ENCODE results near the gene MLEC. TPM values are rescaled to one million over a fixed set of nuclear protein-coding genes. Genes with fewer than 3 reads are reported as not detected.
"Not testable (repeated sequence)": the region's sequence is repeated elsewhere in the genome, so short reads cannot be mapped to it uniquely, and the experiment has no call there.

MLEC gene
- total RNA-seq, 1 donor from 2014 or later = 137 TPM

DNA sequence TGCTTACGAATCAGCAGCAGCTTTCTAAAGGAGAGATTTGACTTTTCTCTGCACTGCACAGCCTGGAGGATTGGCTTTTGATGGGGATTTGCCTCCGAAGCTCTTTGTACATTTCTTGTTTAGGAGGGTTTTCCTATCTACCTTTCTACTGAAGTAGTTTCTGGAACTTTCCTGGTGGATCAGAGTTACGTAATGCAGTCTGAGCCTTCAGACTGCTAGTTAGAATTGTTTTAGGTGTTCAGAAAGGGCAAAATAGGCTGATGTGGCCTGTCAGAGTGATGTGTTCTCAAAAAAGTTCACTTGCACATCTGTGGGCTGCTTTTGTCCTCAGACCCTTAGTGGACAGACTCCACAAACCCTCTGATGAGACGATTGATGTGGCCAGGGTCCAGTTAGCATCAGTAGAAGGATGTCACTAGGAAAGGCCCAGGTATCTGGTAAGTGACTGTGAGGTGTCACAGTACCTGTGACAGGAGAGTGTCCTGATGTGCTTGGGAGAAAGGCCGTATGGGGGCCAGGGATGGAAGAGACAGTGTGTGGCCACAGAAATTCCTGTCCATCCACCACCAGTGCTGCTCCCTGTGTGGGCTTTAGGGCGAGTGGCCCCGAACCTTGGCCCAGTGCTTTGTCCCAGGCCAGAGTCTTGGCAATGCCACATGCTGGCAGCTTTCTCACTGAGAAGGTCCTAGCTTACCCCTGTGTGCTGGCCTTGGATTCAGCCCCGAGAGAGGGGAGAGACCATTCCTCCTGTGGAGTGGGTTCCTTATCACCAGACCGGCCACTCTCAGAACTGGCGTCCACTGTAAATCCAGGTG lies 34.2 kb downstream of the MLEC start:
- DNase-seq (ENCODE audit: low read depth) = no peak

DNA sequence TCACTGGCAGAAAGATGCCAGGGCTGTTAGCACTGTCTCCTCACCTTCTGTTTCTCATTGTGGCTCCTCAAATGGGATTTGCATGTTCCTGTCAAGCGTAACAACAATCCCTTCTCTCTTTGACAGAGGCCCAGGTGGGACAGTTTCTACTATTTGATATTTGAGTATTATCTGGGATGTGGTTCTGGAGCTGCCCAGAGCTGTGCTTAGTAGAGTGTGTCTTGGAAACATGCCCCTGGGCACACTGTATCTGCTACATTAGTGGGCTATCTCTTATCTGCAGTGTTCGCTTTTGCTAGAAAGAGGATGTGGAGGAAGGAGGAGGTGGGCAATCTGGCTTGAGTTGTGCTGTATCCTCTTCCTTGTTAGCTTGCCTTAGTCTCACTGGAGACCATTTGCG lies 34.9 kb downstream of the MLEC start:
- DNase-seq (ENCODE audit: low read depth) = no peak

DNA sequence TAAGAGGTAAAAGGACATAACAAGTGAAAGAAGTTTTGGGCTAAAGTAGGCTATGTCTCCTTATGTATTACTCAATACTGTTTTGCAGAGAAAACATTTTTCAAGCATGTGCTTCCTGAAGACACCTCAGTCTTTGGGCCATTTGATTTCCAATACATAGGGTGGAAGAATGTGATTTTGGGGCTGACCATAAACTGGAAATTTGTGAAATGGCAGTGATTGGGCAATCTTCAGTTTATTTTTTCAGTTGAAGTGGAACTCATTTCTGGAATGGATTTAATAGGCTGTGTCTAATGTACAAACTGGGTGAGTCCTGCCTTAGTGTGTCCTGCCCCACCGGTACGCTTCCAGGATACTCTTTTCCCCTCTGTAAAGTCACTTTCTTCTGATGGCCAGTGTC lies 35.8 kb downstream of the MLEC start:
- no peak for DNase-seq (ENCODE audit: low read depth)

DNA sequence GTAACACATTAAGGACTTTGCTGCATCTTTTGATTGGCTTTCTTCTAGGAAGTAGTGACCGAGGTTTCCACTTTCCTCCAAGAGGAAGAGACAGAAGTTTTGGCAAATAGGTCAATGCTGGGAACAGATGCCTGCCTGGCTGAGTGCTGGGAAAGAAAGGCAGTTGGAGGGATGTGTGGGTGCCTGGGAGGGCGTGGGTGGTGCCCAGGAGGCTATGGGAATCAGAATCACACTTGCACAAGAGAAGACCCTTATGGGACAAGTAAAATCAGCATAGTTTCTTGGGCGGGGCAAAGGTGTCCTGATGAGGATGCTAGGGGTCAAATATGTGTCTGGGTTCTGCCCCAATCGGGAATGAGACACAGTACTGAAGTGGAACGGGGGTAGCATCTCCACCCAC lies 37.8 kb downstream of the MLEC start:
- DNase-seq (ENCODE audit: low read depth) = no peak

DNA sequence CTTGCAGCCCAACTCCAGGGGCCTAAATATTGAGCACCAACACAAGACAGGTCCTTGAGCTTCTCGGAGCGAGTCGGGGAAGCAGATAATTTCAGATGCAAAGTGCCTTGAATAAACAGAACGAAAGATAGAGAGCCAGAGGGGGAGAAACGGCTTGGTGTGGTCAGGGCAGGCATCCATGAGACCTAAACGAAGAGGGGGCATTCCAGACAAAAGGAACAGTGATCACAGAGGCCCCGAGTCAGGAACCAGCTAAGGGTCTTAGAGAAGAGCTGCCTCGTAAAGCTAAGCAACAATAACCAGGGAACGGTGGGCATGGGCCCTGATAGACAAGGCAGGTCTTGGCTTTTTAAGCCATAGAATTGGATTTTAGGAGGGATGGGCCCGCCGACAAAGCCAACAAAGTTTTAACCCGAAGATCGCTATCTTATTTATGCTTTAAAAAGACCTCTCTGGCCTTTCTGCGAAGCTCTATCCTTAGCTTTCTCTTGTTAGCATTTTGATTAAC lies 38.3 kb downstream of the MLEC start:
- DNase-seq (ENCODE audit: low read depth) = no peak

DNA sequence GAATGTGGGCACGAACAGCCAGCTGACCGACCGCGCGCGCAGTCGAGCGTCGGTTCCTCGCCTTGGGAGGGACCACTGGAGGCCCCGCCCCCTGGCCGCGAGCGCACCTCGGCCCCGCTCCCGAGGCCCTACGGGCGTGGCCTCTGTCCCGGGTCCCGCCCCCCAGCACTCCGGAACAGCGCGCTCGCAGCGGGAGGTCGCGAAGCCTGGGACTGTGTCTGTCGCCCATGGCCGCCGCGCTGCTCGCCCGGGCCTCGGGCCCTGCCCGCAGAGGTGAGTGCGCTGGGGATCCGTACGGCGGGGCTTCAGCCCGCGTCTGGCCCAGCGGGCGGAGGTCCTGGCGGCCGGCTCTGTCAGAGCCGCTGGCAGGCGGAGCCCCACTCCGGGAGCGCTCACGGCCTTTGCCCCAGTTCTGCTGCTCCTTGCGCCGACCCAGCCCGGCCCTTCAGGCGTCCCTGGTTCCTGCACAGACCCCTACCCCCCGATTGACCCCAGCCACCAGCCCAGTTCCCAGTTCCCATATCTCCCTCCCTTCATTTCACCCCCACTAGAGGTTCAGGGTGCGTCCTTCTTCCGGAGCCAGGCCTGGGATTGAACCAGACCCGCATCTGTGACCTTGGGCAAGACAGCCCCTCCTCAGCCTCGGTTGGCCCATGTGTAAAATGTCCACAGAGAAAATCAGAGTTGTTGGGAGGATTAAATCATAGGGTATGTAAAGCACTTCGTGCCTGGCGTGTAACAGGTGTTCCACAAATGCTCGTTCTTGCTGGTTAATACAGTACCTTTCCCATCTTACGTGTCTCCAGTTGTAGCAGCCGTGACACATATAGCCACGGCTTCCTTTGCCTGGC lies 38.9 kb downstream of the MLEC start, which contains the start of gene ACADS:
TSS of gene ACADS (plus strand) at position 168 of the 851 bp plus-strand sequence. CDS start at position 228, 60 bp downstream.
- DNase-seq (ENCODE audit: low read depth) = peak; percentile 58

DNA sequence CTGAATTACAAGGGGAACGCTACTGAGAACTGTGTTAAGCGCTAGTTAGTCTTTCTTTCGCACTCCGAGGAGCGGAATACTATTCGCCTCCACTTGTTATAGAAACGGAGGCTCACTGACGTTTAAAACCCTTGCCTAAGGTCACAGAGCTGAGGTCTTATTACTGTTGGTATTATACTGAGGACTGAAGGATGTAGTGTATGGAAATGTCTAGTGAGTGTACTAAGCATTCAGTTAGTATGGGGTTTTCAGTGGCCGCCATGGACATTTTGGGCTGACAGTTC lies 39.5 kb downstream of the MLEC start:
- no peak for DNase-seq (ENCODE audit: low read depth)

DNA sequence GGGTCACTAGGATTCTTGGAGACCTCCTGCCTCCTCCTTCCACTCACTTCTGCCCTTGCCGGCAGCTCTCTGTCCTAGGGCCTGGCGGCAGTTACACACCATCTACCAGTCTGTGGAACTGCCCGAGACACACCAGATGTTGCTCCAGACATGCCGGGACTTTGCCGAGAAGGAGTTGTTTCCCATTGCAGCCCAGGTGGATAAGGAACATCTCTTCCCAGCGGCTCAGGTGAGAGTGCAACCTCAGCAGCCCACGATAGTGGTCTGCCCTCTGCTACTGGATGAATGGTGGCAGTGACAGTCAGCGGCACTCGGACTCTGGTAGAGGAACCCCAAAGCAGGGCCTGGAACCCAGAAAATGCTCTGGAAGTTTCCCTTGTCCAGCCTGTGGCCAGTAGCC lies 40.0 kb downstream of the MLEC start:
- no peak for DNase-seq (ENCODE audit: low read depth)

DNA sequence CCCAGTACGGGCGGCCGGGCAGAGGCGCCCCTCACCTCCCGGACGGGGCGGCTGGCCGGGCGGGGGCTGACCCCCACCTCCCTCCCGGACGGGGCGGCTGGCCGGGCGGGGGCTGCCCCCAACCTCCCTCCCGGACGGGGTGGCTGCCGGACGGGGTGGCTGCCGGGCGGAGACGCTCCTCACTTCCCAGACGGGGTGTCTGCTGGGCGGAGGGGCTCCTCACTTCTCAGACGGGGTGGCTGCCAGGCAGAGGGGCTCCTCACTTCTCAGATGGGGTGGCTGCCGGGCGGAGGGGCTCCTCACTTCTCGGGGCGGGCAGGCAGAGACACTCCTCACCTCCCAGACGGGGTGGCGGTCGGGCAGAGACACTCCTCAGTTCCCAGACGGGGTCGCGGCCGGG lies 45.2 kb downstream of the MLEC start:
- not testable (repeated sequence) for DNase-seq (ENCODE audit: low read depth)

DNA sequence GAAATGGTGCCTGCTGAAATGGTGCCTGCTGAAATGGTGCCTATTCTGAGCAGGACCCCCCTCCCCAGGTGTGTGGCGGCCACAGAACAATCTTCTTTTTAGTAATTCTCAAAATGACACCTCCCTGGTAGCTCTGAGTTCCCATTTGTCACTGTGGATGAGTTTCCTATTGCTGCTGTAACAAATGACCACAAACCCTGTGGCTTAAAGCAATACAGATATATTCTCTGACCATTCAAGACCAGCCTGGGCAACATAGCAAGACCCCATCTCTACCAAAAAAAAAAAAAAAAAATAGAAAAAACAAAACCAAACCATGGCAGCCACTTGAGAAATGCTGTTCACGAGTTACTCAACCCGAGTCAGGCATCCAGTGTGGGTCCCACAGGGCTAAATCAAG lies 46.6 kb downstream of the MLEC start:
- DNase-seq (ENCODE audit: low read depth) = no peak

DNA sequence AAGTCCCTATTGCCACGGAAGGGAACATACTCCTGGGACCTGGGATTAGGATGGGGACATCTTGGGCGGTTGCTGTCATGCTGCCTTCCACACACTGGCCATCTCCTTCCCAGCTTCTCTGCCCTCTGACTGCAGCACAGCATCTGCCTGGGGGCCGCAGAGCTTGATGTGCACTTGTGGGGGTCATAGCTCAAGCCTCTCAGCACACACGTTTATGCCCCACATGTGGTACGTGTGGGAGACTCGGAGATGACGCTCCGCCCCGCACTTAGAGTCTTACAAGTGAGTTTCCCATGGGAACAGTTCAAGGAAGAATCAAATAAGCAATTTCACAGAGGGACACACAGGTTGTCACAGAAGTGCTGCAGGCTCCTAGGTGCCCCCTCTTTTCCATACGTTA lies 47.3 kb downstream of the MLEC start:
- DNase-seq (ENCODE audit: low read depth) = no peak

DNA sequence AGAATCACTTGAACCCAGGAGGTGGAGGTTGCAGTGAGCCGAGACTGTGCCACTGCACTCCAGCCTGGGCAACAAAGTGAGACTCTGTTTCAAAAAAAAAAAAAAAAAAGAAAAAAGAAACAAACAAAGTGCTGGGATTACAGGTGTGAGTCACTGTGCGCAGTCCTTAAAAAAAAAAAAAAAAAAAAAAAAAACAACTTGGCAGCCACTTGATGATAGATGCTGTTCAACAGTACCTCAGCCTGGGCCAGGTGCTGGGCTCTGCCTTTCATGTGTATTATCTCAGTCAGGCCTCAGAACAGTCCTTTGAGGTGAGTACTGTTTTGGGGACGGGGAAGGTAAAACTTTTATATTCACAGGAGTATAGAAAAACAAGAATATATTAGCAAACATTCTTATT lies 48.2 kb downstream of the MLEC start:
- DNase-seq (ENCODE audit: low read depth) = no peak

DNA sequence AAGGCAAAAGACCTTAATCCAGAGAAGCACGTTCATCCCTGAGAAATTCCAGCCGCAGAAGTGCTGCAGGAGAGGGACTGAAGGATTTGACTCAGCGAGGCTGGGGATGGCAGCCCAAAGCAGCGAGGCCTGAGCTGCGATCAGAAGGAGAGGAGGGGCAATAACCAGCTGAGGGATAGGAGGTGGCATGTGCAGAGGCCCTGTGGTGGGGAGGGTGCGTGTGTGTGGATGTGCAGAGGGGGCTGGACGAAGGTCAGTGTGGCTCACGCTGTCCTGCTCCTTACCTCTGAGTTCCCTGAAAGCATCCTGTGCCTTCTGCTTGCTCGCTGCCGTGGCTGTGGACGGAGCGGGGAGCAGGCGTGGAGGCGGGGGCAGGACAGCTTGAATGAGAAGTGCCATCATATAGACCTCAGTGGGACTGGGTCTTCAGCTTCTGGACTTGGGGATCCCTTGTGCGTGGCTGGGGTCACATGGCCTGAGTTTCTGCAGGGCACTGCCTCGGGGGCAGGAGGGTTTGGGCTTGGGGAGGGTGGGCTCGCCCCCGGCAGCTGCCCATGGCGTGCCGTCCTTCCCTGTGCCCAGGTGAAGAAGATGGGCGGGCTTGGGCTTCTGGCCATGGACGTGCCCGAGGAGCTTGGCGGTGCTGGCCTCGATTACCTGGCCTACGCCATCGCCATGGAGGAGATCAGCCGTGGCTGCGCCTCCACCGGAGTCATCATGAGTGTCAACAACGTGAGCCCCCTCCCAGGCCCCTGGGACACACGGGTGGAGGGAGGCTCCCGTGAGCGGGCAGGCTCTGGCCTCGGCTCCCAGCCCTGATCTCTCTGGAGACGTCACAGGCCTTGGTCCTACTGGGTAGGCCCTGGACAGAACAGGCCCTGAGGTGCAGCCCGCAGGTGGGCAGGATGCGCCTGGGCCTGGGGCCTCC lies 49.7 kb downstream of the MLEC start:
- no peak for DNase-seq (ENCODE audit: low read depth)

DNA sequence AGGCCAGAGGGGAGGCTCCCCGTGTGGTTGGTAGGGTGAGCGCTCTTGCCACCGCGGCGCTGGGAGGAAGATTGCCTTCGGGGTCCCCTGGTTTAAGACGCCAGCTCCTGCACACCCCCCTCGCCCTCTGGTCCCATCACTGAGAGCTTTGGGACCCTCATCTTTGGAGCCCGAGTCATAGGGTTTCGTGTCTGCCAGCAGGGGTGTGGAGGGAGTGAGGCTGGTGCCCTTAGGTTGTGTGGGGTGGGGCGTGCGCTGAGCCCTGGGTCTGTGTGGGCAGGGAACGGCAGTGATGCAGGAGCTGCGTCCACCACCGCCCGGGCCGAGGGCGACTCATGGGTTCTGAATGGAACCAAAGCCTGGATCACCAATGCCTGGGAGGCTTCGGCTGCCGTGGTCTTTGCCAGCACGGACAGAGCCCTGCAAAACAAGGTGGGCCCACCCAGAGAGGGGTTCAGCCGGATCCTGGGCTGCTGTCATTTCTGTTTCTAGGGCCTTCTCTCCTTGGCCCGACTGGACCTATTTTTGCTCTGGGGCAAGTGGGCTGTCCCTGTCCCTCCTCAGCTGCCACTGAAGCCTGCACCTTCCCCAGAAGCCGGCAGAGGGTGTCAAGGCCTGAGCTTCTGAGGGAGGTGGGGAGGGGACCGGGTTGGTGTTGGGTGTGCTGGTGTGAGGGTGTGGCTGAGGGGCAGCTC lies 50.8 kb downstream of the MLEC start:
- DNase-seq (ENCODE audit: low read depth) = no peak

DNA sequence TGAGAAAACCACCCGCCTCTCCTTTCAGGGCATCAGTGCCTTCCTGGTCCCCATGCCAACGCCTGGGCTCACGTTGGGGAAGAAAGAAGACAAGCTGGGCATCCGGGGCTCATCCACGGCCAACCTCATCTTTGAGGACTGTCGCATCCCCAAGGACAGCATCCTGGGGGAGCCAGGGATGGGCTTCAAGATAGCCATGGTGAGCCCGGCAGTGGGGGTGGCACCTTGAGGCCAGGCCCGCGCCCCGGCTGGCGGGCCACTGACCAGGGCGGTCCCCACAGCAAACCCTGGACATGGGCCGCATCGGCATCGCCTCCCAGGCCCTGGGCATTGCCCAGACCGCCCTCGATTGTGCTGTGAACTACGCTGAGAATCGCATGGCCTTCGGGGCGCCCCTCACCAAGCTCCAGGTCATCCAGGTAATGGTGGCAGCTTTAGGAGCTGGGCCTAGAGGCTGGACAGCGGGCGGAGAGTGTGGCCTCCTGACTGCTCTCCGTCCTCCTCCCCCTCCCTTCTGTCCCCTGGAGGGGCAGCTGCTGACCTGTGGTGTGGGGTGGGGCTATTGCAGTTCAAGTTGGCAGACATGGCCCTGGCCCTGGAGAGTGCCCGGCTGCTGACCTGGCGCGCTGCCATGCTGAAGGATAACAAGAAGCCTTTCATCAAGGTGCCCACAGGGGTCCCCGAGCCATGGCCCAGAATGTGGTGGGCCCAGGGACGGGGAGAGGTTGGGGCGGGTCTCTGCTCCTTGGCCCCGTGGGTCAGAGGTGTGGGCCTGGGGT lies 51.5 kb downstream of the MLEC start:
- no peak for DNase-seq (ENCODE audit: low read depth)

DNA sequence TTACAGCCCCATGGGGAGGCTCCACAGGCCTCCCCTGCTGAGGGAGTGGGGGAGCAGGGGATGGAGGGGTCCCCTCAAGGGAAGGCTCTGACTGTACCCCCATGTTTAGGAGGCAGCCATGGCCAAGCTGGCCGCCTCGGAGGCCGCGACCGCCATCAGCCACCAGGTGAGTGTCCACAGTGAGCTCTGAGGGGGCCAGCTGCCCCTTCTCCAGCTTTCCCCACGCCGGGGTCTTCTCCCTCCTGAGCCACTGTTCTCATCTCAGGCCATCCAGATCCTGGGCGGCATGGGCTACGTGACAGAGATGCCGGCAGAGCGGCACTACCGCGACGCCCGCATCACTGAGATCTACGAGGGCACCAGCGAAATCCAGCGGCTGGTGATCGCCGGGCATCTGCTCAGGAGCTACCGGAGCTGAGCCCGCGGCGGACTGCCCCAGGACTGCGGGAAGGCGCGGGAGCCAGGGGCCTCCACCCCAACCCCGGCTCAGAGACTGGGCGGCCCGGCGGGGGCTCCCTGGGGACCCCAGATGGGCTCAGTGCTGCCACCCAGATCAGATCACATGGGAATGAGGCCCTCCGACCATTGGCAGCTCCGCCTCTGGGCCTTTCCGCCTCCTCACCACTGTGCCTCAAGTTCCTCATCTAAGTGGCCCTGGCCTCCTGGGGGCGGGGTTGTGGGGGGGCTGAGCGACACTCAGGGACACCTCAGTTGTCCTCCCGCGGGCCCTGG lies 52.2 kb downstream of the MLEC start:
- DNase-seq (ENCODE audit: low read depth) = no peak

DNA sequence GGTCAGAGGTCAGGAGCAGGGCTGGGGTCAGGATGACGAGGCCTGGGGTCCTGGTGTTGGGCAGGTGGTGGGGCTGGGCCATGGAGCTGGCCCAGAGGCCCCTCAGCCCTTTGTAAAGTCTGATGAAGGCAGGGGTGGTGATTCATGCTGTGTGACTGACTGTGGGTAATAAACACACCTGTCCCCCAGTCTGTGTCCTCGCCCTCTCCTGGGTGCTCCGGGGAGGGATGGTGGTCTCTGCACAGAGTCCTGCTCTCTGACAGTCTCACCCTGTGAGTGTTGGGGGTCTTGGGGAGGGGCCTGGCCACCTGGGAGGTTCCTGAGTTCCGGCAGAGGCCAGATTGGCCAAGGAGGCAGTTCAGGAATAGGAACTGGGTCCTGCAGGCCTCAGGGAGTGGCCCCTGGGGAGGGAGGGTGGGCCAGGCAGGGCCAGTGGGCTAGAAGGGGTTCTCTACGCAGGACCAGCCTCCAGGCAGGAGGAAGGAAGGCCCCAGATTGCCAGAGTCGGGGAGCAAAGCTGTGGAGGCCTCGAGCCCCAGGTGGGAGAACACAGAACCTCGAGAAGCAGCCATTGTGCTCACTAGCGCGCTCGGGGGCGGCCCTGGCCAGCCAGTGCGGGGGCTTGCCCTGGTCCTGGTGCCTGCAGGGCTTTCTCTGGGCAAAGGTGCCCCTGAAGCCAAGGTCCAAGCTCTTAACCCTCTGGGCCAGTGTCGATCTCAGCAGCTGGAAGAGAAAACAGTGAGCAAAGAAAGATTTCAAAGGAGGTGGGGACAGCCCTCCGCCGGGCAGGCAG lies 53.1 kb downstream of the MLEC start:
- no peak for DNase-seq (ENCODE audit: low read depth)

DNA sequence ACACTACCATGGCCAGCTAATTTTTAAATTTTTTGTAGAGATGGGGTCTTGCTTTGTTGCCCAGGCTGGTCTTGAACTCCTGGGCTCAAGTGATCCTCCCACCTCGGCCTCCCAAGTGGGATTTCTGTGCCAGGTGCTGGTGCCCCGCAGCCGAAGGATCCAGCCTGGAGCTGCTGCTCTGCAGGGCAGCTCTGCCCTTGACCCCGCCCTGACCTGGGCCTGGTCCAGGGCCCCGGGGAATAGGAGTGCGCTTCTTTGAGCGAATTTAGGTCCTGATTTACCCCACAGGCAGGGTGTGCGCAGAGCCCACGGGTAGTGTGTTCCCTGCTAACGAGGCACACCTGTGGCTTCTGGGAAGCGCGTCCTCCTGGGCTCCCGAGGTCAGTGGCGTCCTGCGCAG lies 53.9 kb downstream of the MLEC start:
- DNase-seq (ENCODE audit: low read depth) = no peak
